NCI-H774 (cell line): ENCODE measurements around the gene LDLR.
A peak's percentile ranks its signal among the peaks of the same experiment; 100 is the strongest.

Source experiments
- DNase-seq: peaks from one replicate; lab custom pipeline; 2025; lab: John Stamatoyannopoulos, UW

The LDLR gene

GRCh38 chr19:11089254-11090013 is at the start of gene LDLR:
Gene LDLR, plus strand, starts transcription at chr19:11089463. Its CDS starts 86 bp downstream, at chr19:11089549.
- peak; percentile 87 for DNase-seq

- DNase-seq = no peak
Observed at GRCh38 chr19:11041194-11041593, 48.1 kb upstream of the LDLR start.

GRCh38 chr19:11041966-11042627 is 47.2 kb upstream of the LDLR start:
- DNase-seq = no peak

- DNase-seq = no peak
Observed at GRCh38 chr19:11044431-11044830, 44.8 kb upstream of the LDLR start.

- no peak for DNase-seq
Observed at GRCh38 chr19:11045536-11045935, 43.7 kb upstream of the LDLR start.

GRCh38 chr19:11046605-11047354 is 42.5 kb upstream of the LDLR start:
- no peak for DNase-seq

GRCh38 chr19:11047866-11048265 is 41.4 kb upstream of the LDLR start:
- DNase-seq = no peak

- no peak for DNase-seq
Observed at GRCh38 chr19:11050323-11051114, 38.7 kb upstream of the LDLR start.

- DNase-seq = no peak
Observed at GRCh38 chr19:11053817-11054195, 35.5 kb upstream of the LDLR start.

- DNase-seq = no peak
Observed at GRCh38 chr19:11054200-11054599, 35.1 kb upstream of the LDLR start.

GRCh38 chr19:11054628-11055027 is 34.6 kb upstream of the LDLR start:
- DNase-seq = no peak

GRCh38 chr19:11058246-11059030 is 30.8 kb upstream of the LDLR start:
- no peak for DNase-seq

- DNase-seq = no peak
Observed at GRCh38 chr19:11059511-11060358, 29.5 kb upstream of the LDLR start.

- DNase-seq = no peak
Observed at GRCh38 chr19:11061952-11062351, 27.3 kb upstream of the LDLR start.

GRCh38 chr19:11063434-11063833 is 25.8 kb upstream of the LDLR start:
- DNase-seq = no peak

GRCh38 chr19:11064831-11065303 is 24.4 kb upstream of the LDLR start:
- no peak for DNase-seq

GRCh38 chr19:11066326-11066725 is 22.9 kb upstream of the LDLR start:
- DNase-seq = no peak

- DNase-seq = no peak
Observed at GRCh38 chr19:11067356-11068113, 21.7 kb upstream of the LDLR start.

- DNase-seq = no peak
Observed at GRCh38 chr19:11069561-11069960, 19.7 kb upstream of the LDLR start.
